ENCODE data around the gene RHOA. TPM values are rescaled to one million over a fixed set of nuclear protein-coding genes. Genes with fewer than 3 reads are reported as not detected.
"Not testable (repeated sequence)": the region's sequence is repeated elsewhere in the genome, so short reads cannot be mapped to it uniquely, and the experiment has no call there.

The RHOA gene
- total RNA-seq, 1 donor from 2014 or later = 340 TPM

DNA sequence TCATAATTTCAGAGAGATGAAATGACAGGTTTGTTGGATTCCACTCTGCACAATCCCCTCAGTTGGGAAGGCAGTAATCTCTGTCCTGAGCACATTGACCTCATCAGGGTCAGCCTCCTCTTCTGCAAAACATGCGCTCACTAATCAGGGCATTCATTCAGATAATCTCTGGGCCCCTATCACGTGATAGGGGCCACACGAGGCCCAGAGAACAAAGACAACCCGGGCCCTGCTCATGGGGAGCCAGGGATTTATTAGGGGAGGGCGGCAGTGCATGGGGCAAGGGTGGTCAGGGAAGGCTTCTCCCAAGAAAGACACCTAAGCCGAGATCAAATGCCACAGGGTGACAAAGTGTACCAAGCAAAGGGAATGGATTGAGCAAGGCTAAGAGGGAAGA is 1.6 kb upstream of the RHOA start:
- intact Hi-C loops (cut with DNase I) = loop anchor here (2.0 to 5.0 kb wide), 3 partner anchors 55 to 71 kb away; partner anchors contain the start of genes DAG1, GPX1 and USP4
- no peak for DNase-seq (ENCODE audit: low spot score)

DNA sequence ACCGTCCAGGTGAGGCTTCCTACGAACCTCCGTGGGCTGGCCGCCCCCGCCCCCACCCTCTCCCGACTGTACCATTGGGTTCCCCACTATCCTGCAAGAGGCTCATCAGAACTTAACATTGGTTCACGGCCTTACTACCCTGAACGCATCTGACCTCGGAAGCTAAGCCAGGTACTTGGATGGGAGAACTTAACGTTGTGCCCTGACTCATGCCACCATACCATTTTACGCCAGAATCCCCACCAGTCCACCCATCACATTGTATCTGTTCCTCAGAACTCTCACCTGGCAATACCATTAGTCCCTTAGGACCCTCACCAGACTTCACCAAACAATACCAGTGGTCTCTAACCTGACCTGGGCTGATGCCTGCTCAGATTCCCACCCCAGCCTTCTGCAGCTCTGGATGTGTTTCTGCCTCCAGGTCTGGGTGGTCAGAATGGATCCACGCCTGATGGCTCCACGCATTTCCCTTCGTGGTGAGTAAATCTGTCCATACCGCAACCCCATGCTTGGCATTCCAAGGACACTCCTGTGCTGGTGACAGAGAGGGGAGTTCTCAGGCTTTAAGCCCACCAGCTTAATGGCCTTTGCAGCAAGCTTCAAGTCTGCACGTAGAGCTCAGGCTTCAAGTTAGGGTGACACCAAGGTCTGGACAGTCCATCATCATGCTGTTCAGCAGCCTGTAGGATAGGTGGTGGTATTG is 1.0 kb upstream of the RHOA start:
- no peak for DNase-seq (ENCODE audit: low spot score)
- intact Hi-C loops (cut with DNase I) = loop anchor here (1.0 to 5.0 kb wide), 4 partner anchors 17 to 70 kb away; partner anchors contain the start of genes DAG1, GPX1, NICN1 and USP4

DNA sequence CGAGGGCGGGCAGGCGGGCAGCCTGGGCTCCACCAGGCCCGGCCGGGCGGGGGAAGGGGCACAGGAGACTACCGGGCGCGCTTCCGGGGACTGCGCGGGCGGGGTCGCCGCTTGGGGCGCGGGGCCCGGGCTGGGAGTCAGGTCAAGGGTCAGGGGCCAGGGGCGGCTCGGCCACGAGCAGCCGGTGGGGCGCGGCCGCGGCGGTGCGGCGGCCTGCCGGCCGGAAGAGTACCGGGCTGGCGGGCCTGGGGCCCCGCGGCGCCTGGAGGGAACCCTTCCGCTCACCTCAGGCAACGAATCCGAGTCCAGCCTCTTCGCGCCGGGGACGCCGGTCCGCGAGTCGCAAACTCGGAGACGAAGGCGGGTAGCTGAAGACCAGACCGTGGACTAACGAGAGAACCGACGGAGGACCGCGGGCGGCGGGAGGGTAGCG is 225 bp downstream of the RHOA start:
- intact Hi-C loops (cut with DNase I) = loop anchor here (5.0 kb wide), 1 partner anchor 69 kb away; the partner anchor contains the start of gene USP4
- peak; percentile 83 for DNase-seq (ENCODE audit: low spot score)

DNA sequence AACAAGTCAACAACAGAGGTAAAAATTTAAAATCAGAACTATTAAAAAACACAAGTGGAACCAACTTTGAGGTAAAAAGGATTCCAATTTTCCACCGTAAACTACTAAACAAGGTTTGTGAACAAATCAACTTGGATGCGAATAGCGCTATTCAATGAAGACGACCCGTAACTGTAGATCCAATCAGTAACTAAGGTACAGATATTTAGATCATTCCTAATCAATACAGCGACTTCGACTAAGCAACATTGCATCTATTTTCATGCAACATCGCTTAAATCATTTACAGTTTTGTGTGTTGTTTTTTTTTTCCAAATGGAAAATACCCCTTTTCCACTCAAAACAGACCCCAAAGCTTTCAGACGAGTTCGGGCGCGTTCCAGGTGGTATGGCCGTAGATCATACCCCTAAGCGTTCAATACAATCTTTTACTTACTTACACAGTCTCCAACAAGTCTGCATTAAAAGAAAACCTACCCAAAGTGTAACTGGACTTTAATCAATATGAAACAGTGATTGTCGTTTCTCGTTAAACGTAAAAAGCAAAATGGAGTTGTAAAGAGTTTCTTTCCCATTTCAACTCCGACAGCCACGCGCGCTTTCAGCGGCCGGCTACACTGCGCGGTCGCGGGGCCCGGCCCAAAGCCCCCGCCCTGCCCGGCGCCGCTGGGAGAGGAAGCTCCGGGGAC is 786 bp downstream of the RHOA start:
- no peak for DNase-seq (ENCODE audit: low spot score)
- intact Hi-C loops (cut with DNase I) = loop anchor here (5.0 kb wide), 1 partner anchor 69 kb away; the partner anchor contains the start of gene USP4

DNA sequence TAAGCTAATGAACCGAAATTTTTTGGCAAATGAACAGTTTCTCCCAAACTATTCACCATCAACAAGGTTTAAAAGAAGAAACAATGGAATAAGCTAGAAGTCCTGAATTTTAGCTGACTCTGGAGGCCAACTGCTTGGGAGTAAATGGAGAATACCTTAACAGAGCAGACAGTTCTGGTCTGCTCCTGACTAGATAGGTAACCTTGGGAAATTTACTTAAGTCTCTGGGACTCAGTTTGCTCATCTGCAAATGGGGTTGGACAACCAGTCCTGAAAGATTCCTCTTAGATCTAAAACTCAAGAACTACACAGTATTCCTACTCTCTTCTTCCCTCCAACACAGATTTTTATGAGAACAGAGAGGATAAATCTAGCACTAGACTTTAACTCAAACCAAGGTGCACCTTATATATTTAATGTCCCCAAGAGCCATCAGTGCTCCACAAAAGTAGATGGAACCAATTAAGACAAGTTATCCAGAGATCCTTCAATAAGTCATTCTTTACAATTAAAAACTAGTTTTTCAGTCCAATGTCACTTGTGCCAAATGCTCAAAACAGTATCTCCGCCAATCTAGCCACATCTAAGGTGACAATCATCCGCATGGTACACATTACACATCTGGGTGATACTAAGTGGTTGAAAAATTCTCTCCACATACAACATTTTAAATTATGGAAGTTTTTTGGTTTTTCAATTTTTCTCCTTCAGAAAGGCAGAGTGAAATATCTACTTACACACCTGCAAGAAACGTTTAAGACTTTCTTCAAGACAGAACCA is 1.5 kb downstream of the RHOA start:
- DNase-seq (ENCODE audit: low spot score) = no peak
- intact Hi-C loops (cut with DNase I) = loop anchor here (5.0 kb wide), 1 partner anchor 68 kb away; the partner anchor contains the start of gene USP4

DNA sequence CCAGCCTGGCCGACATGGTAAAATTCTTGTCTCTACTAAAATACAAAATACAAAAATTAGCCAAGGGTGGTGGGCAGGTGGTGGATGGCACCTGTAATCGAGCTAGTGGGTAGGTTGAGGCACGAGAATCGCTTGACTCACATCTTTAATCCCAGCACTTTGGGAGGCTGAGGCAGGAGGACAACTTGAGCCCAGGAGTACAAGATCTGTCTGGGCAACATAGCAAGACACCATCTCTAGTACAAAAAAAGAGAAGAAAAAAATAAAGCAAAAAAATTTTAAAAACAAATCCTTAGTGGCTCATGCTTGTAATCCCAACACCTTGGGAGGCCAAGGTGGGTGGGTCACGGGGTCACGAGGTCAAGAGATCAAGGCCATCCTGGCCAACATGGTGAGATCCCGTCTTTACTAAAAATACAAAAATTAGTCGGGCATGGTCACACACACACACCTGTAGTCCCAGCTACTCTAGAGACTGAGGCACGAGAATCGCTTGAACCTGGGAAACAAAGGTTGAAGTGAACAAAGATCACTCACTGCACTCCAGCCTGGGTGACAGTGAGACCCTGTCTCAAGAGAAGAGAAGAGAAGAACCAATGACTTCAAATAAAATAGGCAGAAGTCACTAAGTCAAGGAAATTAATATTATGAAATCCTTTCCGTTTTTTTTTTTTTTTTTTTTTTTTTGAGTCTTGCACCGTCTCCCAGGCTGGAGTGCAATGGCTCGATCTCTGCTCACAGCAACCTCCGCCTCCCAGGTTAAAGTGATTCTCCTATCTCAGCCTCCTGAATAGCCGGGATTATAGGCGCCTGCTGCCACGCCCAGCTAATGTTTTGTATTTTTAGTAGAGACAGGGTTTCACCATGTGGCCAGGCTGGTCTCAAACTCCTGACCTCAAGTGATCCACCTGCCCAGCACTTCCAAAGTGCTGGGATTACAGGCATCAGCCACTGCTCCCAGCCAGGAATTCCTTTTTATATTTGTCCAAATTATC is 4.9 kb downstream of the RHOA start:
- intact Hi-C loops (cut with DNase I) = no loop called here
- no peak for DNase-seq (ENCODE audit: low spot score)

DNA sequence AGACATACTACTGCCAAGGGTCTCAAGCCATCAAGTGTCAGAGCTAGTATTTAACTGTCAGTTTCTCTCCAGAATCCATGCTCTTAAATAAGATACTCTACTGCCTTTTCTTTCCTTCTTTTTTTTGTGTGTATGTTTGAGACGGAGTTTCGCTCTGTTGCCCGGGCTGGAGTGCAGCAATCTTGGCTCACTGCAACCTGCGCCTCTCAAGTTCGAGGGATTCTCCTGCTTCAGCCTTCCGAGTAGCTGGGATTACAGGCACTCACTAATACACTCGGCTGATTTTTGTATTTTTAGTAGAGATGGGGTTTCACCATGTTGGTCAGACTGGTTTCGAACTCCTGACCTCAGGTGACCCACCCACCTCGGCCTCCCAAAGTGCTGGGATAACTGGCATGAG is 6.2 kb downstream of the RHOA start:
- DNase-seq (ENCODE audit: low spot score); intact Hi-C loops (cut with DNase I): not testable (repeated sequence)

DNA sequence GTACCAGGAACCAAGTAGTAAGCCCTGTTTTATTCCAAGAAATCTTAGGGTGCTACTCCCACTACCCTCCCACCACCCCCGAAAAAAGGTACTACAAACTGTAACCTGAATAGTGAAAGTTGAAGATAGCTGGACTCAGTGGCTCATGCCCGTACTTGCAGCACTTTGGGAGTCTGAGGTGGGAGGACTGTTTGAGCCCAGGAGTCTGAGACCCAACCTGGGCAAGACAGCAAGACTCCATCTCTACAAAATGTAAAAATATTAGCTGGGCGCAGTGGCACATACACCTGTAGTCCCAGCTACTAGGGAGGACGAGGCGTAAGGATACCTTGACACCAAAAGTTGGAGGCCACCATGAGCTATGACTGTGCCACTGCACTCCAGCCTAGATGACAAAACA is 7.9 kb downstream of the RHOA start:
- DNase-seq (ENCODE audit: low spot score) = no peak
- intact Hi-C loops (cut with DNase I) = no loop called here

DNA sequence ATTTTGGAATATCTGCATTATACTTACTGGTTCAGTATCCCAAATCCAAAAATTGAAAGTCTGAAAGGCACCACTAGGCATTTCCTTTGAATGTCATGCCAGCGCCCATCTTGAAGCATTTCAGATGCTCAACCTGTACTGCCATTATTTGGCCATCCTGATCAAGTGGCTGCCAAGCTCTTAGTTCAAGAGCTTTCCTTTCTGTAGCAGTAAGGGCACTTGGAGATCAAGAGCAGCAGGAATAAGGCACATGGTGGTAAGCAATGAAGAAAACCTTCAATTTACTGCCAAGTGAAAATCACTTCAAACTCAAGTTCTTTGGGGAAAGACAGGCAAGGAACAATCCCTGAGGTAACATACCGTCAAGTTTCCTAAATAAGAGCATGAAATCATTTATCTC is 10.0 kb downstream of the RHOA start:
- intact Hi-C loops (cut with DNase I) = no loop called here
- DNase-seq (ENCODE audit: low spot score) = no peak

DNA sequence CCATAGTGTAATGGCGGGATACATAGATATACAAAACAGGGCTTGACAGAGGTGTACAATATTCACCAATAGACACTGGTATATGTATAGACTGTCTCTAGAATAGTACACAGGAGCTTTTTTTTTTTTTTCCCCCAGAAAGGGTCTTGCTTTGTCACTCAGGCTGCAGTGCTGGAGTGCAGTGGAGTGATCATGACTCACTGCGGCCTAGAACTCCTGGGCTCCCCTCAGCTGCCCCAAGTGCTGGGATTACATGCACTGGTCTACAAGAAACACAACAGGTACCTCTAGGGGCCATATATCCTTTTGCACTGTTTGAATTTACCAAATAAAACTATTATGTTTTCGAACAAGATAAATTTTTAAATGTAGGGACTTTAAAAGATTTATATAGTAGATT is 12.3 kb downstream of the RHOA start:
- intact Hi-C loops (cut with DNase I) = no loop called here
- DNase-seq (ENCODE audit: low spot score) = no peak

DNA sequence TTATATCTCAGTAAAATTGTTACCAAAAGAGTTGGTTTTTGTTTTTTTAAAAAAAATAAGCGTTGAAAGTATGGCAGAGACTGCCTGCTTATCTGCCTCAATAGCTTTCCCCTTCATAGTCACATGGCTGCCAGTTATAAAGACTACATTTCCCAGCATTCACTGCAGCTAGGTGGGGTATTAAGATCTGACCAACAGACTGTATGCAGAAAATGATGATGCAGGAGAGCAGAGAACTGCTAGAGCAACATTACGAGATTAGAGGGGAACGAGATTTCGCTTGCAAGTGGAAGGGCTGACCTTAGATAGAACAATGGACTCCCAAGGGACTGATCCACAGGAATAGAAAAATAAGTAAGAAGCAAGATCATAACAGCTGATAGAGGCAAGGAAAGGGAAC is 14.3 kb downstream of the RHOA start:
- DNase-seq (ENCODE audit: low spot score) = no peak
- intact Hi-C loops (cut with DNase I) = no loop called here

DNA sequence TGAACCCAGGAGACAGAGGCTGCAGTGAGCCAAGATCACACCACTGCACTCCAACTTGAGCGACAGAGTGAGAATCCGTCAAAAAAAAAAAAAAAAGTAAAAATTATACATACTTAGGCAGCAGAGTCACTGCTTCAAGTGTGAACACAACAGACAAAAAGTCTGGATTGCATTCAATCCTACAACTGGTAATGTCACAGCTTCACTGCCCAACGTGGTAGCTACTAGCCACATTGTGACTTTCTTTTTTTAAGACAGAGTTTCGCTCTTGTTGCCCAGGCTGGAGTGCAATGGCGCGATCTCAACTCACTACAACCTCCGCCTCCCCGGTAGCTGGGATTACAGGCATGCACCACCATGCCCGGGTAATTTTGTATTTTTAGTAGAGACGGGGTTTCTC is 20.5 kb downstream of the RHOA start:
- intact Hi-C loops (cut with DNase I); DNase-seq (ENCODE audit: low spot score): not testable (repeated sequence)

DNA sequence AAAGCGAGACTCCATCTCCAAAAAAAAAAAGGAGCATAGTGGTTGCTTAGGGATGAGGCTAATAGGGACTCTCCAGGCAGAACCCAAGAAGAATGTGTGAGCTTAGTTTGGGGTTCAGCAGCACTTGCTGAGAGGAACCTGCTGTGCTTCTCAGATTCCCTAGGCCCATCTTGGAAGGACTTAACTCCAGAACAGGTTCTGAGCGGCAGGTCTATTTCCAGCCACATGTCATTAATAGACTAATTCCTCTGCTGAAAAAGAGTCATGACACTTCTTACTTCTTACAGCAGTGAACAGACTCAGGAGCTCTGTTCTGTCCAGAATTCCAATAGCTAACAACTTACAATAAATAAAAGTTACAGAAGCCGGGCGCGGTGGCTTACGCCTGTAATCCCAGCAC is 22.5 kb downstream of the RHOA start:
- no peak for DNase-seq (ENCODE audit: low spot score)
- intact Hi-C loops (cut with DNase I) = no loop called here

DNA sequence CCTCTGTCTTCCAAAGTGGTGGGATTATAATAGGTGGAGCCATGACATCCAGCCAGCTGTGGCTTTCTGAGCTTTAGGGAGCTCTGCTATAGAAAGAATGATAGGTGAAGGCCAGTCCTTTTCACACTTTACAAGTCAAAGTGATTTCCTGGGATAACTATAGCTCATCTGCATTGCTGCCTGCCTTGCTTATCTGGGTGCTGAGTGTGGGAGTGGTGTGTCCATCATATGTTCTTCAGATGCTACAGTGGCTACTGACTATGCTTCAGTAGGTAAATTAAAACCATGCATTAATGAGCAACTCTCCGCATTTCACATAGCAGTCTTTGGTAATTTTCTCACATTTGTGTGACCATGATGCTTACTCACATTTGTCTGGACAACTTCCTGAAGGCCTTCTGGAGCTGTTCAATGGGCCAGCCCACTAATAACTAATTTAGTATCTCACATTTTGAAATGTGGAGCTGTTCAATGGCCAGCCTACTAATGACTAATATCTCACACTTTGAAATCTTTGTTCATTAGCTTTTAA is 23.4 kb downstream of the RHOA start:
- intact Hi-C loops (cut with DNase I) = no loop called here
- DNase-seq (ENCODE audit: low spot score) = no peak

DNA sequence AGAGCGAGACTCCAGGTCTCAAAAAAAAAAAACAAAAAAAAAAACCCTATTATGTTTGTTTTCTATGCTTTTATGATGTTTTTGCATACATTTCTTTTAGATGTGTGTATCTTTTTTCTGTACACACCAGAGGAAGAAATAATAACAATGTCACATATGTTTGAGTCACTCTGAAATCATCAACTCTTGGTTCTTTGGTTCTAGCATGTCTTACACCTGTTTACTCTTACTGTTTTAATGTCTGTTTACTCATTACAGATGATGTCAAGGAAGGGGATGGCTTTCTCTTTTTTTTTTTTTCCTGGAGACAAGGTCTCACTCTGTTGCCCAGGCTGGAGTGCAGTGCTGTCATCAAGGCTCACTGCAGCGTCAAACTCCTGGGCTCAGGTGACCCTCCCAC is 24.1 kb downstream of the RHOA start:
- DNase-seq (ENCODE audit: low spot score) = no peak
- intact Hi-C loops (cut with DNase I) = no loop called here

DNA sequence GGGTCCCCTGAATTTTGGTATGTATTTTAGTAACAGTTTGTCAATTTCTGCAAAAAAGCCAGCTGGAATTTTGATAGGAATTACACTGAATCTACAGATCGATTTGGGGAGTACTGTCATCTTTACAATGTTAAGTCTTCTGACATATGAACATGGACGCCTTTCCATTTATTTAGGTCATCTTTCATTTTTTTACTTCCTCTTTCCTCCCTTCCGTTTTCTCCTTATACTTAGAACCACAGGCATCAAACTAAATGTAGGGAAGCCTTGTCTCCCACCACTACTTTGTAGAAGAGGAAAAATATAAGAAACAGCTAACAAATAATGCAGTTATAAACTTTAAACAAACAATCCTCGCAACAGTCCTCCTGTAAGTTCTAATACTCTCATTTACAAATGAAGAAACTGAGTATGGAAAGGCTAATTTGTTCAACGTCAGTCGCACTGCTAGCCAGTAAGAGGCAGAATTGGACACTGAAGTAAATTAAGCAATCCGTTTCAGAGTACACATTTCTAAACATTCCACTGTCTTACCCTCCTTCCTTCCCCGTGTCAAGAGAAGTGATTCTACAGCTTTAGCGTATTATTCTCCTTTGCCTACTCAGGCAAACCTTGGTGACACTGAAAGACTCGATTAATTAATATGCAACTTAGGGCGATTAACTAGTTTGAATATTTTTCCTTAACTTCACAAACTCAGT is 25.6 kb downstream of the RHOA start:
- intact Hi-C loops (cut with DNase I) = no loop called here
- no peak for DNase-seq (ENCODE audit: low spot score)

DNA sequence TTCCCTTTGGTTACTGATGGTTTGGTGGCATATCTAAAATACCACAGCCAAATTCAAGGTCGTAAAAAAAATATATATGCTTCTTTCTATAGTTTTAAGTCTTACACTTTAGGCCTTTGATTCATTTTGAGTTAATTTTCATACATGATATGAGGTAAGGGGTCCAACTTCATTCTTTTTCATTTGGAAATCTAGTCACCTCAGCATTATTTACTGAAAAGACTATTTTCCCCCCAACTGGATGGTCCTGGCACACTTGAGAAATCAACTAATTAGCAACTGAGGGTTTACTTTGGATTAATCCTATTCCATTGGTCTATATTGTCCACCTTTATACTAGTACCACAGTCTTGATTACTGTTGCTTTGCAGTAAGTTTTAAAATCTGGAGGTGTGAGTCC is 26.2 kb downstream of the RHOA start:
- intact Hi-C loops (cut with DNase I) = no loop called here
- no peak for DNase-seq (ENCODE audit: low spot score)

DNA sequence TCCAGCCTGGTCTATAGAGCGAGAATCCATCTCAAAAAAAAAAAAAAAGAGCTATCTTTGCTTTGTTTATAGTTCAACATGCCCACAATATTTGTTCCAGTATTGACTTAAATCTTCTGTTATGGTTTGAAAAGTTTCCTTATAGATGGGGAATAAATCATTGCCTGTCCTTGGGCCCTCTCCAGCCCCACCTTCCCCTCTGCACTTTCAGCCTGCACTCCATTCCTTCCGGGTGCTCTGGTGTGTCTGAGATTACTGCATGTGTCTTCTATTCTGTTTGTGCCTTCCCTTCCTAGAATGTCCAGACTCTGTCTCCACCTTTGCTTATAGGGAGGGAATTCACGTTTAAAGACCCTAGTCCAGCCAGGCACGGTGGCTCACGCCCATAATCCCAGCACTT is 28.4 kb downstream of the RHOA start:
- no peak for DNase-seq (ENCODE audit: low spot score)
- intact Hi-C loops (cut with DNase I) = no loop called here

Data from cardiac septum (tissue), 1 donor.